Kidney (tissue), 14 donors: ENCODE results near the gene ADGRF4. TPM values are rescaled to one million over a fixed set of nuclear protein-coding genes. Genes with fewer than 3 reads are reported as not detected.

Experiments
- DNase-seq, 5 donors: peaks; one replicate each; pipeline ENCODE4 v3.0.0-alpha.2; 2013 to 2020
- FAIRE-seq: peaks from 2 replicates; lab custom pipeline; 2012; peaks lifted over from hg19 to GRCh38; lab: Jason Lieb, UNC
- H3K27ac ChIP-seq, 2 donors: one replicate each; pipeline ENCODE4 v1.7.0; 2013; ENCODE audit warnings: low read depth in 2 of 2, low read length in 2 of 2, inconsistent platforms in 1 of 2
- H3K27me3 ChIP-seq: one replicate; pipeline ENCODE4 v1.7.1; 2013; ENCODE audit warnings: low read length, inconsistent platforms; ENCODE audit not compliant: control insufficient read depth, insufficient read depth
- H3K36me3 ChIP-seq, 3 donors: one replicate each; pipeline versions ENCODE4 v1.7.0 to v1.7.1; 2013; ENCODE audit warnings: low read length in 3 of 3, control low read depth in 1 of 3, inconsistent platforms in 1 of 3; ENCODE audit not compliant: insufficient read depth in 3 of 3, control insufficient read depth in 2 of 3
- H3K4me1 ChIP-seq, 3 donors: one replicate each; pipeline versions ENCODE4 v1.7.0 to v1.7.1; 2013; ENCODE audit warnings: low read length in 3 of 3, inconsistent platforms in 1 of 3, low read depth in 1 of 3; ENCODE audit not compliant: control insufficient read depth in 2 of 3, insufficient read depth in 2 of 3
- H3K4me3 ChIP-seq, 3 donors: one replicate each; pipeline versions ENCODE4 v1.7.0 to v1.8.1; 2013; ENCODE audit warnings: low read length in 3 of 3, control low read depth in 1 of 3, inconsistent platforms in 1 of 3
- H3K9ac ChIP-seq, 3 donors: one replicate each; pipeline versions ENCODE4 v1.7.0 to v1.7.1; 2013; ENCODE audit warnings: low read length in 3 of 3, control low read depth in 1 of 3, inconsistent platforms in 1 of 3
- H3K9me3 ChIP-seq, 3 donors: one replicate each; pipeline versions ENCODE4 v1.7.0 to v1.7.1; 2013; ENCODE audit warnings: low read length in 3 of 3, control low read depth in 1 of 3, inconsistent platforms in 1 of 3; ENCODE audit not compliant: control insufficient read depth in 2 of 3, insufficient read depth in 1 of 3
- CTCF ChIP-seq: IDR thresholded peaks from 3 replicates; pipeline ENCODE4 v1.5.1; 2012; ENCODE audit warnings: mild to moderate bottlenecking, moderate library complexity, borderline replicate concordance; ENCODE audit not compliant: insufficient read depth; ENCODE audit errors: extremely low read depth
- intact Hi-C: fragments of 100-400 bp; cut with DNase I; formaldehyde crosslinking; loops from one replicate; pipeline ENCODE4 v1.11.1; 2022
- polyA plus RNA-seq: library from polyadenylated mRNA; stranded (reverse); fragments of 350-450 nt; fragmentation: Illumina TruSeq; extraction: RNeasy Lipid Tissue Mini Kit (QIAGEN cat#74804); gene quantifications from one replicate; pipeline ENCODE4 v1.2.3, GENCODE V29; 2014; ENCODE audit warnings: low read depth, low replicate concordance; ENCODE audit not compliant: insufficient read depth
- total RNA-seq: library from RNA; stranded (reverse); fragmentation: NEBNext Ultra II Directional; extraction: Animal tissue kit (Norgen Biotek cat#: 25700); gene quantifications from one replicate; pipeline ENCODE4 v1.2.1, GENCODE V29; 2021
- donor health status: control.
- donor health status: control.
- donor health status: control.
- donor health status: control.
- donor health status: control.
- donor health status: DM: yes; HTN: yes; CAD: no.
- donor health status: Normal renal cell carcinoma (clear cell type).

Gene ADGRF4
- total and polyA plus RNA-seq, 2 donors from 2014 or later = not detected

GRCh38 chr6:47661960-47662359 is 36.4 kb upstream of the ADGRF4 start:
- FAIRE-seq = no peak
- Histone ChIP-seq H3K27me3 (no peaks in the 10 kb centered on the region), H3K36me3 (no peaks in the 10 kb centered on the region), H3K4me1 (no peaks in the 10 kb centered on the region), H3K9ac (no peak overlapping the region), H3K9me3 (no peaks in the 10 kb centered on the region), H3K4me3 (no peak overlapping the region), H3K27ac (no peak overlapping the region)
- no peak for TF ChIP-seq CTCF
- intact Hi-C loops = no loop called here
- no peak for DNase-seq

GRCh38 chr6:47663462-47664216 is 34.7 kb upstream of the ADGRF4 start:
- intact Hi-C loops = no loop called here
- H3K9ac ChIP-seq = no peak overlapping the region
- no peaks in the 10 kb centered on the region for H3K9me3 ChIP-seq
- no peak for TF ChIP-seq CTCF
- H3K36me3 ChIP-seq = no peaks in the 10 kb centered on the region
- no peak for DNase-seq
- no peaks in the 10 kb centered on the region for H3K27me3 ChIP-seq
- no peak overlapping the region for H3K27ac ChIP-seq
- H3K4me1 ChIP-seq = no peaks in the 10 kb centered on the region
- no peak overlapping the region for H3K4me3 ChIP-seq
- no peak for FAIRE-seq

- Histone ChIP-seq H3K27ac (no peak overlapping the region), H3K4me3 (no peak overlapping the region), H3K4me1 (peaks cover 0 to 10% (median 3%) of the 10 kb centered on the region in 3 donors), H3K27me3 (no peaks in the 10 kb centered on the region), H3K36me3 (no peaks in the 10 kb centered on the region), H3K9me3 (no peaks in the 10 kb centered on the region), H3K9ac (no peak overlapping the region)
- intact Hi-C loops = no loop called here
- FAIRE-seq = no peak
- TF ChIP-seq CTCF = no peak
- no peak for DNase-seq
Observed at GRCh38 chr6:47665112-47665511, 33.3 kb upstream of the ADGRF4 start.
